Adipose tissue (tissue), 3 donors: Measurements from ENCODE around the gene SLC35B2. TPM values are rescaled to one million over a fixed set of nuclear protein-coding genes. Genes with fewer than 3 reads are reported as not detected.

Source experiments
- H3K27ac ChIP-seq: one replicate; pipeline ENCODE4 v1.5.1; 2013; ENCODE audit warnings: low read depth, low read length
- WGBS, 3 donors: extraction: QIAGEN DNeasy Blood & Tissue Kit; methylation state at CpG; one replicate each; pipeline ENCODE4 v1.1.7; 2013; 5-methylcytosine and 5-hydroxymethylcytosine counted together
- polyA plus RNA-seq, 3 donors: library from polyadenylated mRNA; stranded (reverse); fragments of 200-250 nt; gene quantifications; one replicate each; pipeline ENCODE4 v1.2.3, GENCODE V29; 2013
- donor health status: healthy with polysubstance abuse.
- donor health status: Bipolar disorder and iron deficiency.
- donor health status: healthy.

SLC35B2 gene
- polyA plus RNA-seq, 3 donors = 12.5 to 27.8 (median 26.7) TPM

DNA sequence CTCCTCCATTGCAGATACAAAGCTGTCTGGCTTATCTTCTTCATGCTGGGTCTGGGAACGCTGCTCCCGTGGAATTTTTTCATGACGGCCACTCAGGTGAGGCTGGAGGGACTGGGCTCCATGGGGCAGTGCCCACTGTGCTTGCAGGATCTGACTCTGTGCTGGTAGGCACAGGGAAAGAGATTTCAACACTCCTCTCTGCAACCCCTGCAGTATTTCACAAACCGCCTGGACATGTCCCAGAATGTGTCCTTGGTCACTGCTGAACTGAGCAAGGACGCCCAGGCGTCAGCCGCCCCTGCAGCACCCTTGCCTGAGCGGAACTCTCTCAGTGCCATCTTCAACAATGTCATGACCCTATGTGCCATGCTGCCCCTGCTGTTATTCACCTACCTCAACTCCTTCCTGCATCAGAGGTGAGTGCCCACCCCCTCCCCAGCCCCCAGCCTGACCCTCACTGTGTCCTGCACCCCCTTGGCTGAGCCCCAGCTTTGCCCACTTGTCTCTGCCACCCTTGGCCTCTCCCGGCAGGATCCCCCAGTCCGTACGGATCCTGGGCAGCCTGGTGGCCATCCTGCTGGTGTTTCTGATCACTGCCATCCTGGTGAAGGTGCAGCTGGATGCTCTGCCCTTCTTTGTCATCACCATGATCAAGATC lies 27.8 kb downstream of the SLC35B2 start:
- WGBS, 3 donors = 65 to 71% (median 69%) methylated on average over 11 of the region's 11 CpGs
- H3K27ac ChIP-seq = no peak overlapping the region

- H3K27ac ChIP-seq = no peak overlapping the region
- WGBS, 3 donors = 51 to 73% (median 68%) methylated on average over 5 of the region's 5 CpGs
Observed at GRCh38 chr6:44228836-44229235, 28.5 kb downstream of the SLC35B2 start.

DNA sequence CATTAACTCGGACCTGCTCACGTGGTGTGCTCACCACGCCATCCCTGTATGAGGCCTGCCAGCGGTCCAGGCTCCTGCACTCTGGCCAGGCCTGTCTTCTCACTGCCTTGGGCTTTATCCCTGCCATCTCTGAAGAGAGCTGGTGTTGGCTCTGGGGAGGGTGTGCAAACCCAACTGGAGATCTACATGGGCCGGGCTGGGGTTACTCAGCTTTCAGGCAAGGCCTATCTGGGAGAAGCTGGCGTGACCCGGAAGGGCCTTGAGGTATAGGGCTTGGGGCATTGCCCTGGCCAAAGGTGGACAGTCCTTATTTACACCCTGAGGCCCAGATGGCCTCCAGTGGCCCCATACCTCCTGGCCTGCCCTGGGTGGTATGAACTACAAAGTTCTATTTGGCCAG lies 28.9 kb downstream of the SLC35B2 start:
- no peak overlapping the region for H3K27ac ChIP-seq

GRCh38 chr6:44228031-44228430 lies 29.3 kb downstream of the SLC35B2 start:
- WGBS, 3 donors = 72 to 89% (median 77%) methylated on average over 6 of the region's 6 CpGs
- no peak overlapping the region for H3K27ac ChIP-seq

More for the DNA sequence above, 28.9 kb downstream of the SLC35B2 start:
- 90 to 92% (median 91%) methylated on average over 7 of the region's 7 CpGs for WGBS, 3 donors

- no peak overlapping the region for H3K27ac ChIP-seq
- 59 to 78% (median 69%) methylated on average over 7 of the region's 7 CpGs for WGBS, 3 donors
Observed at GRCh38 chr6:44227148-44227793, 30.1 kb downstream of the SLC35B2 start.

DNA sequence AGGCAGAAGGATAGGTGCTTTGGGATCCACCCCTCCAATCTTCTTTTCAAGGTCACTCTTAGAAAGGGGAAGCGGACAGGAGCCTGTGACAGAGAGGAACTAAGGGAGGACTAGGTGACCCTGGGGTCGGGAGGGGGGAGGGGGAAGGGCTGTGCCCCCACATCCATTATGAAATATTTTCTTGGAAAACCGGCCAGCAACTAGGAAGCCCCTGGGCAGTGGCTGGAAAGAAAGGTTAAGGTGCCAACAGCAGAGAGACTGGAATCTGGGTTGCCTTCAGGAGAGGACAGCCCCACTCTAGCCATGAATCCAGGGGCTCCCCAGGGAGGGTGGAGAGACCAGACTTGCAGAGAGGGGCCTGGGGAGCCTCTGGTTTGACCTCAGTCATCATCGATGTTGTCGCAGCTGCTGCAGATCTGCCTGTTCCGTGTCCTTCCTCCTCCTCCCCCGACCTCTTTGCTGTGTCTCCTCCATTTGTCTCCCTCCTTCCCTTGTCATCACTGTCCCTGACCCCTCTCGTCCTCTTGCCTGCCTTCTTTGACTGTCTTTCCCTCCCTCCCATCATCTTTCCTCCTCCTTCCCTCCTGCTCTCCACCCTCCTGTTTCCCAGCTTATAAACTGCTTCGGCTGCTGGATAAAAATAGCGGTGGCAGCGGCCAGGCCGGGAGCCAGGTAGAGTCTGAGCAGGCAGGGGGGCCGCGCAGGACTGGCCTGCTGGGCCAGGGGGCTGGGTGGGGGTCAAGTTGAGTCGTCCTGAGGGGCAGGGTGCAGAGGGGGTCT lies 30.8 kb downstream of the SLC35B2 start:
- H3K27ac ChIP-seq = no peak overlapping the region
- 33 to 54% (median 52%) methylated on average over 15 of the region's 15 CpGs for WGBS, 3 donors

DNA sequence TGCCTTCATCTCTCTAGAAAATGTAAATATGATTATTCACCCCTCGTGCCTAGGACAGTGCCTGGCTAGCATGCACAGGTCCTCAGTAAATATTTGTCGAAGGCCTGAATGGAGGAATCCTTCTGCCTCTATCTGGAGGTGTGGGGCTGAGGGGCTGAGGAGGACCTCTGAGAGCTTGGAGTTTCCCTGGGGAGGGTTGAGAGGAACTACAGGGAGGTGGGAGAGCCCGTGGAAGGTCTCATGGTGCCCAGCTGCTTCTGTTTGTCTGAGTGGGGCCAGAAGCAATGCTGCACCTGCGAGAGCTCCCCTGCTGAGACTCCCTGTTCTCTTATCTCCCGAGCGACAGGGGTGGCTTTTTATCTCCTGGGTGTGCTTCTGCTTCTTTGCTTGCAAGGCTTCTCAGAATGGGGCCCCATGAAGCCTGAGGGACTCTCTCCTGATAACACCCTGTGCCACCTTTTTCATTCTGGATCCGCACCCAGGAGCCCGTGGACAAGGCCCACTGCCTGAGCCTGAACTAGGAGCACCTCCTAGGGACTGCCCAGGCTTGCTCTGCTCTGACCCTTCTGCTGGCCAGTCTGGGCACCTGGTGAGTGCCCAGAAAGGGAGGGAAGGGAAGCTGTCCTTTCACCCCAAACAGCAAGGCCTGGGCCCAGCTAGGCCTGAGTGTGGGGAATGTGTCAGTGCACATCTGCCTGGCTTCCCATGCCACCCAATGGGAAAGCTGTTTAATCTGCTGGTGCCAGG lies 31.6 kb downstream of the SLC35B2 start:
- H3K27ac ChIP-seq = no peak overlapping the region
- WGBS, 3 donors = 60 to 83% (median 77%) methylated on average over 8 of the region's 8 CpGs

DNA sequence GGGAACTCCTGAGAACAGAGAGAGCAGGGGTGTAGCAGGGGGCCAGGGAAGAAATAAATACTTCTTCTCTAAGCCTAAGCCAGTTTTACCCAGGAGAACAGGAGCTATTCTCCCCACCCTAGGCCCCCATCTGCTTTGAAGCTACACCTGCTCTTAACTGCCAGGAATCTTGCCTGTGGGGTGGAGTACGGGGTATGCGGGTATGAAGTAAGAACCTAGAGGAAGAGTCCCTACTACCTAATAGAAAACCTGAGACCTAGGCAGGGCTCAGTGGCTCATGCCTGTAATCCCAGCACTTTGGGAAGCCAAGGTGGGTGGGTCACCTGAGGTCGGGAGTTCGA lies 32.4 kb downstream of the SLC35B2 start:
- WGBS, 3 donors = 87 to 88% (median 88%) methylated on average over 4 of the region's 4 CpGs
- H3K27ac ChIP-seq = no peak overlapping the region

DNA sequence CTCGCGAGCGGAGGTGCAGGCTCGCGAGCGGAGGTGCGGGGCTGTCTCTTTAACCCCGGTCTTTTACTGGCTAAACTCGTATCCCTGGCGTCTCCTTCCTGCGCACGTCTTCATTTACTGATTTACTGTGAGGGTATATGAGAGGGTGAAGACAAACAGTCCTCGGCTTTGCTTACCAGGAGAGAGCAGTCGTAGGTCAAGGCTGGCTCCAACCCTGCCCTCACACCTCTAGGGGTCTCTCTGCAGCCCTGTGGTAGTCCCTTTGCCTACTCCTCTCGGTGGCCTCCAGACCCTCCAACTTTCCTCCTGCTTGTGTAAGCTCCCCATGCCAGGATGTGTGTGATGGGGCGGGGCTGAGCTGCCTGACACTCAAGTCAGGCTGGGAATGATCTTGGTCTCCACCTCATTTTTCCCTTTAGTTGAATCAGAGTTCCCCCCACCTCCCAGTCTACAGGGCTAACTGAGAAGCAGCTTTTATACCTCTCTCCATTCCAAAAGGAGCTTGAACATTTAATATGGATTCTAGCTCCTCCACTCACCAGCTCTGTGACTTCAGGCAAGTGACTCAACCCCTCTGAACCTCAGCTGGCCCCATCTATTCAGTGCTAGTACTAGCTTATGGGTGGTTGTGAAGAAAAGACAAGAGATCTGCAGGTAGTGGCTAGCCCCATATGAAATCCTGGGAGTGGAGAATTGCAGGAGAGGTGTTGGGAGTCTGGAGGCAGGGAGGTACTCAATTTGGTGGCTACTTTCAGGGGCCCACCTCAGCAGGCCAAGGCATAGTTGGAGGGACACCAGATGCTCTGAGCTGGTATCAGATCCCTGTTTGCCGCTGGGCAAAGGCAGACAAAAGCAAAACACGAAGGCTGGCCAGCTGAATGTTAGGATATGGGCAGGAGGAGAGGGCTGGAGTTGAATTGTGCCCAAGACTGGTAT lies 33.0 kb downstream of the SLC35B2 start:
- 10 to 15% (median 12%) methylated on average over 12 to 18 of the region's 18 CpGs for WGBS, 3 donors
- H3K27ac ChIP-seq = no peak overlapping the region

DNA sequence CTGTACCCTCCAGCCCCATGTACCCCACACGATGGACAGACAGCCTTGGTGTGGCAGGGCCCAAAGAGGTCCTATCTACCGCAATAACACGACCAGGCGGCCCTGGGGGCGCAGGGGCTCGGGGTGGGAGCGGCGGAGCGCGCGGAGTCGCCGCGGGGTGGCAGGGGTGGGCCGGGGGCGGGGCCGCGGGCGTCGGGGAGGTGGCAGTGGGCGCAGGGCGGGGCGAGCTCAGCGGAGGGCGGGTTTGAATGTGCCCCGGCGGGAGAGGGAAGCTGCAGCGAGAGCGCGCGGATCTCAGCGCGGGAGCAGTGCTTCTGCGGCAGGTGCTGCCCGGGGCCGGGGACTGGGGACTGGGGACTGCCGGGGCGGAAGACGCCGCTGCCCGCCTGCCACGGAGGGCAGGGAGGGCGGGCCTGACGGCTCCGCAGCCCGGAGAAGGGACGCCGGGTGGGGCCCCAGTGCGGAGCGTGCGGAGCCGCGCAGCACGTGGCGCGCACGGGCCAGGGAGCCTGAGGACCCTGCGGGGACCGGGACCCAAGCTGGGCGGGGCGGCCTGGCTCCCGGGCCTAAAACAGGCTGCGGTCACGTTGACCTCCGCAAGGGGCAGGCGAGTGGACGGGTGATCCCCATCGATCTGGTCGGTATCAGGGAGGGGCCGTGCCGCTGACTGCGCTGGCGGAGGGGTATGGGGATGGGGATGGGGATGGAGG lies 33.9 kb downstream of the SLC35B2 start, which contains the start of gene SLC29A1:
Gene SLC29A1, plus strand, starts transcription at position 277 of the 710 bp plus-strand sequence. CDS start 3,719 bp downstream, outside the sequence.
- H3K27ac ChIP-seq = no peak within 1 kb of the TSS
- WGBS, 3 donors = 1 to 2% (median 1%) methylated on average over 64 to 73 of the region's 73 CpGs

- H3K27ac ChIP-seq = no peak overlapping the region
- WGBS, 3 donors = 25 to 35% (median 27%) methylated on average over 26 of the region's 26 CpGs
Observed at GRCh38 chr6:44222486-44223318, 34.6 kb downstream of the SLC35B2 start.

DNA sequence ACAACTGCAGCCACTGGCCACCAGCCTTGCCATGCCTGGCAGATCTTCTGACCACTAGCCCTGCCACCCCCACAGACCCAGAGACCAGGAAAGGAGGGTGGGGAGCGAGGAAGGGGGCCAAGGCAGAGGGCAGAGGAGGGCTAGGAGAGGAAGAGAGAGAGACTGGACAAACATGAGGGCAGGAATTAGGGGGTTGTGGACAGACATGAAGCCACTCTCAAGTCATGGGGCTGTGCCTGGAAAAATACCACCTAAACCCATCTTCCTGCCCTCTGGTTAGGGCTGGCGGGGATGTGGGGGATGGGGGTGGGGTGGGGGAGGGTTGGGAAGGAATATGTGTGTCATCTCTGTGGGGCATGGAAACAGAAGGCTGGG lies 35.4 kb downstream of the SLC35B2 start:
- H3K27ac ChIP-seq = no peak overlapping the region
- 40 to 58% (median 41%) methylated on average over 2 of the region's 2 CpGs for WGBS, 3 donors

GRCh38 chr6:44221291-44221960 lies 35.9 kb downstream of the SLC35B2 start:
- WGBS, 3 donors = 2 to 13% (median 10%) methylated on average over 4 of the region's 4 CpGs
- peak overlapping the region; percentile 77 for H3K27ac ChIP-seq

- WGBS, 3 donors = 69 to 90% (median 87%) methylated on average over 4 of the region's 4 CpGs
- no peak overlapping the region for H3K27ac ChIP-seq
Observed at GRCh38 chr6:44220913-44221290, 36.4 kb downstream of the SLC35B2 start.

GRCh38 chr6:44219815-44220784 lies 37.2 kb downstream of the SLC35B2 start:
- 51 to 60% (median 57%) methylated on average over 25 to 28 of the region's 28 CpGs for WGBS, 3 donors
- H3K27ac ChIP-seq = peak overlapping the region; percentile 52
